GM12891 (cell line): ENCODE measurements around the gene SPTBN5.

Experiments
- POLR2A ChIP-seq: IDR thresholded peaks from 2 replicates; pipeline ENCODE4 v1.6.1; 2011; ENCODE audit warnings: low read depth, low read length, control low read depth
- POLR2AphosphoS5 ChIP-seq: IDR thresholded peaks from 2 replicates; pipeline ENCODE4 v1.6.1; 2011; ENCODE audit warnings: low read depth, low read length, control low read depth
- POU2F2 ChIP-seq: IDR thresholded peaks from 2 replicates; pipeline ENCODE4 v1.6.1; 2011; ENCODE audit warnings: low read depth, mild to moderate bottlenecking, control low read depth, low read length, moderate library complexity
- SPI1 ChIP-seq: IDR thresholded peaks from 2 replicates; pipeline ENCODE4 v1.6.1; 2011; ENCODE audit warnings: low read depth, low read length, control low read depth
- TAF1 ChIP-seq: IDR thresholded peaks from 2 replicates; pipeline ENCODE4 v1.6.1; 2011; ENCODE audit warnings: low read depth, low read length, control low read depth

DNA sequence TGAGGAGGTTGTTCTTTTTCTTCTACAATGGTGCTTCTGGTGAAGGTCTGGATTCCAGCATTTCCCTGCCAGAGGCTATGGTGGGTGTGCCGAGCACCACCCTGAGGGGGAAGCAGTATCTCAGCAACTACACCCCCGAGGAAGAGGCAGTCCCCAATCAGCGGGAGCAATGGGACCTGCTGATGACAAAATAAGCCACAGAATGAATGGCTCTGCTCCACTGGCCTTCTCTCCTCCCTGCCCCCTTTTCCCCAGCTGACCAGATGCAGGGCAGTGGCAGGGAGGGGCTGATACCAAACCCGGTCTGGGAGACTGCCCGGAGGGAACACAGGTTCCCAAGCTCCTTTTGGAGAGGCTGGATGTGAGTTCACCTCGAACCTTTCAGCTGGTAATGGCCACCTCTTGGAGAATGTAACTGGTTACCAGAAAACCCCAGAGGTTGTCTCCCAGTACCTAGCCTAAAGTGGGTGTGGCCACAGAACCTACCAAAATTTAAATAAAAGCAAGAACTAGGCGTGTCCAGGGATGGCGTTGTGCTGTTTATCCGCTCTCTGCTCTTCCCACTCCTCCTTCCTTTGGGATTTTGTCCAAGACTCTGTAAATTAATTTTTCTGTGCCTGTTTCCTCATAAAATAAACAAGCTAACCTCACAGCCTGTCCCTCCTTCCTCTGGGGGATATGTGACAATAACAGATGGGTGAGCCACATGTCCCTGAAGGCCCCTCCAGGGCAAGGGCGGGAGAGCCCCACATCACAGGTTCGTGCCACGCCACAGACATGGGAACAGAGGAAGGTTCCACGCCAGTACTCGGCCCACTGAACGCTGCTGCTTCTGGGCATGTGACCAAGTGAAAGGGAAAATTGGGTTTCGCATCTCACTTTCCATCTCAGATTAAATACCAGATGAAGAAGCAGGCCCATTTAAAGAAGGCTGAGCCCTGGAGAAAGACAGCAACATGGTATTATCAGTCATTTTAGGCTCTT, 35.1 kb upstream of the SPTBN5 start:
- TF ChIP-seq TAF1 (no peak), POLR2A (no peak; the same call in 1 of the 2 replicates), POLR2AphosphoS5 (0 out of 2 replicates have a peak, but pooled peaks have one; percentile 16), POU2F2 (no peak), SPI1 (no peak)
